GM12874 (cell line): ENCODE measurements around the gene TNIK.

Experiments used
- TF ChIP-seq, protein P1 (sequence below): IDR thresholded peaks from 2 replicates; pipeline ENCODE4 v1.5.1; 2011; ENCODE audit warnings: low read depth, mild to moderate bottlenecking, control low read depth, low read length, moderate library complexity; ENCODE audit not compliant: insufficient read depth

TNIK gene

DNA sequence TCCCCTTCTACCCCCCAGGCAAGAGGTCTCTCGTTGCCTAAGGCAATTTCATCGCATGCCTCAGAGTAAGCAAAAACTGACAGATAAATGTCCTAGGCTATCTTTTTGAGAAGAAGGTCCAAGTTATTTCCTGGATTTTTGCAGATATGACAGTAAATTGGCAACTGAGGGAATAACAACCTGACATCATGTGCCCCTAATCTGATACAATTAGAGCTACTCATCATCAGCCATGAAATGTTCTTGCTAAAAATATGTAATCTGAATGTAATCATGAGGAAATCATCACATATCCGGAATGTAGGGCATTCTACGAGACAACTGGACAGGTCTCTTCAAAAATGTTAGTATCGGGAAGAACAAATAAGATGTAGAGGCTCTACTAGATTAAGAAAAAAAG is 44.1 kb downstream of the TNIK start:
- TF ChIP-seq, protein P1, sequence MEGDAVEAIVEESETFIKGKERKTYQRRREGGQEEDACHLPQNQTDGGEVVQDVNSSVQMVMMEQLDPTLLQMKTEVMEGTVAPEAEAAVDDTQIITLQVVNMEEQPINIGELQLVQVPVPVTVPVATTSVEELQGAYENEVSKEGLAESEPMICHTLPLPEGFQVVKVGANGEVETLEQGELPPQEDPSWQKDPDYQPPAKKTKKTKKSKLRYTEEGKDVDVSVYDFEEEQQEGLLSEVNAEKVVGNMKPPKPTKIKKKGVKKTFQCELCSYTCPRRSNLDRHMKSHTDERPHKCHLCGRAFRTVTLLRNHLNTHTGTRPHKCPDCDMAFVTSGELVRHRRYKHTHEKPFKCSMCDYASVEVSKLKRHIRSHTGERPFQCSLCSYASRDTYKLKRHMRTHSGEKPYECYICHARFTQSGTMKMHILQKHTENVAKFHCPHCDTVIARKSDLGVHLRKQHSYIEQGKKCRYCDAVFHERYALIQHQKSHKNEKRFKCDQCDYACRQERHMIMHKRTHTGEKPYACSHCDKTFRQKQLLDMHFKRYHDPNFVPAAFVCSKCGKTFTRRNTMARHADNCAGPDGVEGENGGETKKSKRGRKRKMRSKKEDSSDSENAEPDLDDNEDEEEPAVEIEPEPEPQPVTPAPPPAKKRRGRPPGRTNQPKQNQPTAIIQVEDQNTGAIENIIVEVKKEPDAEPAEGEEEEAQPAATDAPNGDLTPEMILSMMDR, result no peak

DNA sequence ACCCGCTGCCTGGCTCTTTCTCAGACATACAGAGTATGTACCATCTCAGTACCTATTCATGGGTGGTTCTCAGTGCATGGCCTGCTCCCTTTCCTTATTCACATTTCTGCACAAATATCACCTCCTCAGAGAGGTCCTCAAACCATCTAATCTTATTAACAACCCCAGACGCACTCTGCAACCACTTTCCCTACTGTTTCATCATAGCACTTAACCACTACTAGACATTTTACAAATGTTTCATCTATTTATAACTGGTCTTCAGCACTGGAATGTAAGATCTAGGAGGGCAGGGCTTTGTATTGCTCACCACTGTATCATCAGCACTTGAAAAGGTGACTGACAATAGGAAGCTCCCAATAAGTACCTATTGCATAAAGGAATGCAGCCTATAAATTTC is 45.1 kb downstream of the TNIK start:
- TF ChIP-seq, protein P1, result no peak

- TF ChIP-seq, protein P1, result no peak
These were observed 47.7 kb downstream of the TNIK start for GRCh38 chr3:171412473-171412872.

DNA sequence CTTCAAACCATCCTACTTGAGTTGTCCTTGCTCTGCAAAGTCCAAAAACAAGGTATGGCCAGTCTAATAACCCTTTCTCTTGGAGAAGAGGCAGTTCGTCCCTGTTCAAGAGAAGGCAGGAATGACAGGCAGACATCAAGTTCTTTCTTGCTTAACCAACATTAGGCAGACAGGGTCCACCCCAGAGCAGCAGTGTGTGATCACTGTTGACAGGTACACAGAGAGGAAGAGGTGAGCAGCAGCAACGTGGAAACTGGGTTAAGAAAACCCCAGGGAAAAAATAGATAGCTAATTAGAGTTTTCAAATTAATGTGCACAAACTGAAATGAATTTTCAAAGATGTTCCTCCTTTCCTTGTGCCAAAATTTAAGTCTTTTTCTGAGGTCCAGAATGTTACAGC is 48.2 kb downstream of the TNIK start:
- TF ChIP-seq, protein P1, result no peak

DNA sequence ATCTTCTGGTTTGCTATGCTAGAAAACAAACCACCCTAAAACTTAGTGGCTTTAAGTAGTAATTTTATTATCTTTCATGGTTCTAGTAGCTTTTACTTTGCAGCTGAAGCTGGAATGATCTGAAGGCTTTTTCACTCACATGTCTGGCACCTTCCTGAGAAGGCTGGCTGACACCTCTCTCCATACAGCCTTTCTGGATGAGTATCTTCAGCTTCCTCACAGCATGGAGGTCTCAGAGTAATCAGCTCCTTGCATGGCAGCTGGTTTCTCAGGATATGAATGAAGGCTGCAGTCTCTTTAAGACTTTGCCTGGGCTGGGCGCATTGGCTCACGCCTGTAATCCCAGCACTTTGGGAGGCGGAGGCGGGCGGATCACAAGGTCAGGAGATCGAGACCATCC is 50.0 kb downstream of the TNIK start:
- TF ChIP-seq, protein P1, result no peak

DNA sequence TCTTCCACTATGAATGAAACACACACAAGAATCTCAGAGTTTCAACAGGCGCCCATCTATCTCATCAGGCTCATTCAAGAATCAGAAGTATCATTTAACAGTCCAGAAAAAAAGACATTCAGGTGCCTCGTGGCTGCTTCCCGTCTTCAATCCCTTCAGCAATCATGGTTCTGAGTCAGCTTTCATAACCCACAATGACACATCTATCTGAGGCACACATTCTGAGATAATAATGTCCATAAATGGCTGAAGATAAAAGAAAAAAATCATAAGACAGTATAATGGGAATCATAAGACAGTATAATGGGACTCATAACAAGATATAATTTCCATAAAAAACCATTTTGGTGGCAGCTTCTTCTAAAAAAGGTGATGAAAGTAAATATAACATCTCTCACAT is 52.4 kb downstream of the TNIK start:
- TF ChIP-seq, protein P1, result no peak

DNA sequence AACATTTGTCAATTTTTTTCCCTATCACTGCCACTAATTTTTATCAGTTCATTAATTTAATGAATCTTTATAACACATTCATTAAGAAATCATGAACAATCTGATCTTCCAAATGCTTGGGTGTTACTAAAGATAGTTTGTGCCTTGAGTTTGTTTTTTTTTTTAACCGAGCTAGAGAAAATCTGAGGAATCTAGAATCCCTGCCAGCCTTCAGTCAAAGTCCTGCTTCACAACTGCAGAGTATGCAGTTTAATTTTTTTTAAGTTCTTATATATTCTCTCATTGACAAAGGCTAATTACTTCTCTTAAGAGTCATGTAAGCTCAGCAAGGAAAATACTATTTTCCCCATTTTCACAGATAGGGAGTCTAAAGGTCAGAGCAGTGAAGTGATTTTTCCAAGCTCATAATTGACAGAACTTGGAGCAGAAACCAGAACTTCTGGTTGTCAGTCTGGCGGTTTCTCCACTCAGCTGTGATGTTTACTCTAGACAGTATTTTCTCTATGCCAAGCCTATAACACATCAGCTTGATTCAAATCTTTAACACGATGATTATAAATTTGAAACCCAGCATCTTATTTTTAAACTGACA is 55.7 kb downstream of the TNIK start:
- TF ChIP-seq, protein P1, result no peak
